T-helper 1 cell treated with Interleukin-12 subunit alpha and Interleukin-12 subunit beta and Interleukin-4 antibody, amounts not matched to agents 30 μg/mL and 1 μg/mL, for 36 hours (primary cell): ENCODE data around the gene RTP5.
"Not testable (repeated sequence)": the region's sequence is repeated elsewhere in the genome, so short reads cannot be mapped to it uniquely, and the experiment has no call there.

Experiments
- H3K27ac Mint-ChIP-seq: one replicate; pipeline ENCODE4 v1.8.0; 2021; ENCODE audit warnings: mild to moderate bottlenecking, mixed read lengths
- H3K27me3 Mint-ChIP-seq: one replicate; pipeline ENCODE4 v1.8.0; 2021; ENCODE audit warnings: low read depth, mixed read lengths
- H3K36me3 Mint-ChIP-seq: one replicate; pipeline ENCODE4 v1.8.0; 2021; ENCODE audit warnings: low read depth, mixed read lengths
- H3K4me1 Mint-ChIP-seq: one replicate; pipeline ENCODE4 v1.8.0; 2021; ENCODE audit warnings: low read depth, mixed read lengths
- H3K4me3 Mint-ChIP-seq: one replicate; pipeline ENCODE4 v1.8.0; 2021; ENCODE audit warnings: mild to moderate bottlenecking, moderate library complexity, mixed read lengths
- H3K9me3 Mint-ChIP-seq: one replicate; pipeline ENCODE4 v1.8.0; 2021; ENCODE audit warnings: mixed read lengths

Gene RTP5

GRCh38 chr2:241869087-241869961 is at the start of gene RTP5:
RTP5 (plus strand) TSS chr2:241869729; CDS start chr2:241869757, 28 bp downstream.
- no peak within 1 kb of the TSS for H3K27ac Mint-ChIP-seq
- H3K4me3 Mint-ChIP-seq: no peak within 1 kb of the TSS

GRCh38 chr2:241819947-241820624 is 49.4 kb upstream of the RTP5 start:
- not testable (repeated sequence) for H3K4me3 Mint-ChIP-seq, H3K27ac Mint-ChIP-seq, H3K36me3 Mint-ChIP-seq, H3K4me1 Mint-ChIP-seq, H3K27me3 Mint-ChIP-seq
- H3K9me3 Mint-ChIP-seq: peaks cover 22% of the 10 kb centered on the region

More at GRCh38 chr2:241869087-241869961, at the start of gene RTP5:
- Mint-ChIP-seq H3K4me1 (peaks cover 18% of the 10 kb centered on the region), H3K36me3 (no peaks in the 10 kb centered on the region), H3K9me3 (peaks cover 2% of the 10 kb centered on the region), H3K27me3 (peaks cover 16% of the 10 kb centered on the region)

GRCh38 chr2:241820625-241821384 is 48.7 kb upstream of the RTP5 start:
- no peak overlapping the region for H3K27ac Mint-ChIP-seq
- H3K4me1 Mint-ChIP-seq: peaks cover 4% of the 10 kb centered on the region
- peaks cover 27% of the 10 kb centered on the region for H3K9me3 Mint-ChIP-seq
- no peaks in the 10 kb centered on the region for H3K27me3 Mint-ChIP-seq
- no peaks in the 10 kb centered on the region for H3K36me3 Mint-ChIP-seq
- no peak overlapping the region for H3K4me3 Mint-ChIP-seq

GRCh38 chr2:241821460-241822263 is 47.9 kb upstream of the RTP5 start:
- Mint-ChIP-seq H3K36me3 (no peaks in the 10 kb centered on the region), H3K27me3 (no peaks in the 10 kb centered on the region), H3K27ac (no peak overlapping the region), H3K4me1 (peaks cover 4% of the 10 kb centered on the region), H3K4me3 (no peak overlapping the region), H3K9me3 (peaks cover 34% of the 10 kb centered on the region)

DNA sequence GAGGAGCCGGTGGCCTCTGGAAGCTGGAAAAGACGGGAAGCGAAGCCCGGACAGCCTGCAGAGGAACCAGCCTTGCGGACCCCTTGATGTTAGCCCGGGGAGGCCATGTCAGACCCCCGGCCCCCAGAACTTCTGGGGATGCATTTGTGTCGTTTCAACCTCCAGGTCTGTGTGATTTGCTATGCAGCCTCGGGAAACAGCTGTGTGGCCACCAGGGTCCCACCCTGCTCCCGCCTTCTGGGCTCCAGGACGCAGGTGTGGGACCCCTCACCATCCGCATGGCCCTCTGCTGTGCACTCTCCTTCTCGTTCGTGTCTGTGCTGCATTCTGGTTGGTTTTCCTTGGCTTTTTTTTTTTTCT is 47.3 kb upstream of the RTP5 start:
- peaks cover 39% of the 10 kb centered on the region for H3K9me3 Mint-ChIP-seq
- H3K27me3 Mint-ChIP-seq: no peaks in the 10 kb centered on the region
- no peak overlapping the region for H3K4me3 Mint-ChIP-seq
- H3K27ac Mint-ChIP-seq: no peak overlapping the region
- peaks cover 3% of the 10 kb centered on the region for H3K4me1 Mint-ChIP-seq
- no peaks in the 10 kb centered on the region for H3K36me3 Mint-ChIP-seq

DNA sequence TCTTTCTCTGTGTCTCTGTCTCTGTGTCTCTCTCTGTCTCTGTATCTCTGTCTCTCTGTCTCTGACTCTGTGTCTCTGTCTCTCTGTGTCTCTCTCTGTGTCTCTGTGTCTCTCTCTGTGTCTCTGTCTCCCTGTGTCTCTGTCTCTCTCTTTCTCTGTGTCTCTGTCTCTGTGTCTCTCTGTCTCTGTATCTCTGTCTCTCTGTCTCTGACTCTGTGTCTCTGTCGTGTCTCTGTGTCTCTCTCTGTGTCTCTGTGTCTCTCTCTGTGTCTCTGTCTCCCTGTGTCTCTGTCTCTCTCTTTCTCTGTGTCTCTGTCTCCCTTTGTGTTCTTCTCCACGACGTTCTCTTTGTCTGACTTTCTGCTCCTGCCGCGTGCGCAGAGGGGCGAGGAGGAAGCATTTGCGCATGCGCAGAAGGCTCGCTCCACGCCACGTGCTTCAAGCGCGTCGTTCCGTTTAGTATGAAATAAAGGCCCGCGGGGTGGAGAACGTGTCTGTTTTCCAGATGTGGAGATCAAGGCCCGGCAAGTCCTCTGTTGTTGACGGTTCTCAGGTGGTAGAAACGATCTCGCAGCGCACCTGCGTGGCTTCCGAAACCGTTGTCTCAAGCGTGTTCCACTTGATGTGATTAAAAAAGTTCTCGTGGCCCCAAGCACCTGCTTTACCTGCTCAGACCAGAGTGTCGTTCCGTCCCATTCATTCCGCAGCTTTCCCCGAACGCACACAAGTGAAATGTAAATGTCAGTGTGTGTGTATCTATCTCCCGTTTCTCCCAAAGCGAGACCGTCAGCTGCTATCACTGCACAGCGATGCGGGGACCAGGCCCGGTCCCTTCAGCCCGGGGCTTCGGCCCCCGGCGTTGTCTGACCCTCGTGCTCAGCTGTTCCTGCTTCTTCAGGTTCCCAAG is 45.7 kb upstream of the RTP5 start:
- not testable (repeated sequence) for H3K4me1 Mint-ChIP-seq, H3K4me3 Mint-ChIP-seq, H3K36me3 Mint-ChIP-seq, H3K27me3 Mint-ChIP-seq
- Mint-ChIP-seq H3K27ac (peak overlapping the region; percentile 66), H3K9me3 (peaks cover 51% of the 10 kb centered on the region)

- no peaks in the 10 kb centered on the region for H3K36me3 Mint-ChIP-seq
- peaks cover 20% of the 10 kb centered on the region for H3K27me3 Mint-ChIP-seq
- H3K9me3 Mint-ChIP-seq: peaks cover 49% of the 10 kb centered on the region
- H3K4me3 Mint-ChIP-seq: no peak overlapping the region
- no peak overlapping the region for H3K27ac Mint-ChIP-seq
- peaks cover 2% of the 10 kb centered on the region for H3K4me1 Mint-ChIP-seq
These were observed 42.1 kb upstream of the RTP5 start for GRCh38 chr2:241827394-241827793.

- Mint-ChIP-seq H3K9me3 (peaks cover 2% of the 10 kb centered on the region), H3K4me3 (no peak overlapping the region), H3K36me3 (no peaks in the 10 kb centered on the region), H3K27ac (no peak overlapping the region), H3K4me1 (peaks cover 6% of the 10 kb centered on the region), H3K27me3 (peaks cover 55% of the 10 kb centered on the region)
These were observed 36.3 kb upstream of the RTP5 start for GRCh38 chr2:241833101-241833663.

DNA sequence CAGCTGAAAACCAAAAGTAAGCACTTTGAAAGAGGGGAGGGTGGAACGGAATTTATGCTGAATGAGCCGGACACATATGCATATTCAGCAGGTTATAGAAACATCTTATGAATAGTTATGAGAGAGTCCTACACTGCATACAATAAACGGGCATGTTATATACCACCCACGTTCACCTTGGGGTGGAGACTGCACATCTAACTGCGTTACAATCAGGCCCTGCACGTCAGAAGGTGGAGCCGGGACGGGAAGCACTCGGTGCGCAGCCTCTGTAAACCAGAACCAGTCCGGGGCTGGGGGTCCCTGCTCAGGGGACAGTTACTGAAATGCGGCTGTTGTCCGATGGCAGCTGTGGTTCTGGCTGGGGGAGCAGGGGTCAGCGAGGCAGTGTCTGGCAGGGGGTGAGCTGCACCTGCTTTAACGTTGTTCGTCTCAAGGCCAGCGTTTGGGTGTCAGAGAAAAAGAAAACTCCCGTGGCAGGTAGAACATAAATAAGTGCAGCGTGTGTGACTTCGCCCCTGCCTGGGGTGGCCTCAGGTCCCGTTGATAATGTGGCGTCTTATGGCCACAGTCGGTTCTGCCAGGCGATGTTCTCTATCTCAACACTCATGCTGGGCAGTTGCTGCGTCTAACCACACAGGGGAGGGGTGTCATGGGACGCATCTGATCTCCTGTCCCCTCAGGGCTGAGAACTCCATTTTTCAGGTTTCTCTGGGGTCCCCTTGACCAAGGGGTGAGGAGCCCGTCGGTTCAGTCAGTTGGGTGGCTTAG is 35.6 kb upstream of the RTP5 start:
- not testable (repeated sequence) for H3K36me3 Mint-ChIP-seq, H3K27ac Mint-ChIP-seq, H3K4me1 Mint-ChIP-seq, H3K9me3 Mint-ChIP-seq, H3K4me3 Mint-ChIP-seq
- H3K27me3 Mint-ChIP-seq: peaks cover 60% of the 10 kb centered on the region

DNA sequence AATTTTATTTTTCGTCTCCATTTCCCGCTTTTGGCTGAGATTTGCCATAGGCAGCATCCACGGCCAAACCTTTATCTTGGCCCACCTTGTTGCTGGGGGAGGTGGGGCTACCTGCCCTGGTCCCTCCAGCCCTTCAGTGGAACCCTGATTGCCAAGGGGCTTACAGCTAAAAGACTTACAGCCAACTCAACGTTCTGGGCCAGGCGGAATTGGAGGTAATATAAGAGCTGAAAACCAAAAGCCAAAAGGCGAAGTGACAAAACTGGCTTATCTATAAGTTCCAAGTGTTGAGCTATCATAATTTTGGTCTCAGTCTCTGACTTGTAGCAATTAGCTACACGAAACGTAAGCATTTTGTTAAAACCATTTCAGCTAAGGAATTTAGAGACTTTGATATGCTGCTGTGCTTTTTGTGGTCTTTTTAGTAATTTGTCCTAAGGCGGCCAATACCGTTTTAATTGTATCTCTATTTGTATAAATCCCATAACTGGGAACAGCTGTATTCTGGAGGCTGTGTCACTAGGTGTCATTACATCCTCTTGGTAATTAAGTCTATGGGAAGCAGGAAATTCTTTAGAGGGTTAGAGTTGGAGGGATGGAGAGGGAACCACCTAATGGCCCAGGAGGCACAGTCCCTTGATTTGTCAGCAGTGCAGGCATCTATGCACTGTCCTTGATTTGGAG is 34.9 kb upstream of the RTP5 start:
- Mint-ChIP-seq H3K36me3 (no peaks in the 10 kb centered on the region), H3K9me3 (no peaks in the 10 kb centered on the region), H3K4me1 (peaks cover 8% of the 10 kb centered on the region), H3K27ac (no peak overlapping the region), H3K27me3 (peaks cover 60% of the 10 kb centered on the region), H3K4me3 (no peak overlapping the region)

DNA sequence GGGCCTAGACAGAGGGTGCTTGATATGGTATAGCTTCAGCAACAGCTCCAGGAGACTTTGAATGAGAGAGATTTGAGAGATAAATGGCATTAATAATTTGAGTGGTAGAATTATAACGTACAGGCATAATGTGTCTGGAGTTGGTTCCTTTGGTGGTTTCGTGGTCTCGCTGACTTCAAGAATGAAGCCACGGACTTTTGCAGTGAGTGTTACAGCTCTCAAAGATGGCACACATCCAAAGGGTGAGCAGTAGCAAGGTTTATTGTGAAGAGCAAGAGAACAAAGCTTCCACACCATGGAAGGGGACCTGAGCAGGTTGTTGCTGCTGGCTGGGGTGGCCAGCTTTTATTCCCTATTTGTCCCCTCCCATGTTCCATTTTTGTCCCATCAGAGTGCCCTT is 33.9 kb upstream of the RTP5 start:
- no peaks in the 10 kb centered on the region for H3K9me3 Mint-ChIP-seq
- H3K27ac Mint-ChIP-seq: no peak overlapping the region
- peaks cover 59% of the 10 kb centered on the region for H3K27me3 Mint-ChIP-seq
- no peaks in the 10 kb centered on the region for H3K36me3 Mint-ChIP-seq
- peaks cover 10% of the 10 kb centered on the region for H3K4me1 Mint-ChIP-seq
- no peak overlapping the region for H3K4me3 Mint-ChIP-seq

DNA sequence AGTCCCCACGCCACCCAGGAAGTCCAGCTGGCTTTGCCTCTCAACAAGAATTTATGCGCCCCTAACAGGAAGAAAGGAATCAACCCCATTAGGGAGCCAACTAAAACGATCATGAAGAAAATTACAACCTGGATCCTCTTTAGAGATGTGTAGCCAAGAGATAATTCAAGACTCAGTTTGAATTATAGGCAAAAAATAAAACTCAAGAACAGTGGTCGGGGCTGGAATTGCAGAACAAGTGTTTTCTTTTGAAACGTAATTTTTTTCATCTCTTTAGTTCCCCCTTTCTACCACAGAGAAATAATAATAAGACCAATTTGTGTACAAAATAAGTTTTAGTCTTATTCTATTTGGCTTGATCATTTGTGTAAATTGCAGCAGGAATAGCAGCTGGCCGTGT is 33.2 kb upstream of the RTP5 start:
- H3K4me3 Mint-ChIP-seq: no peak overlapping the region
- no peaks in the 10 kb centered on the region for H3K36me3 Mint-ChIP-seq
- H3K27ac Mint-ChIP-seq: no peak overlapping the region
- H3K4me1 Mint-ChIP-seq: peaks cover 10% of the 10 kb centered on the region
- no peaks in the 10 kb centered on the region for H3K9me3 Mint-ChIP-seq
- H3K27me3 Mint-ChIP-seq: peaks cover 55% of the 10 kb centered on the region
